Effector memory CD8-positive, alpha-beta T cell (primary cell): ENCODE results near the gene LAMC2.
"Not testable (repeated sequence)": the region's sequence is repeated elsewhere in the genome, so short reads cannot be mapped to it uniquely, and the experiment has no call there.

Experiments used
- ATAC-seq: fragments of 150-1000 bp; cut with Tn5 transposase; replicated peaks from 2 replicates; pipeline ENCODE4 v1.10.0; 2021; ENCODE audit warnings: mild to moderate bottlenecking, moderate library complexity
- DNase-seq, 3 experiments: peaks; one replicate each; pipeline ENCODE4 v3.0.0; 2021
- H3K27ac Mint-ChIP-seq, 2 donors: one replicate each; pipeline ENCODE4 v1.8.0; 2022; ENCODE audit warnings: mild to moderate bottlenecking in 2 of 2, mixed read lengths in 2 of 2, moderate library complexity in 2 of 2
- H3K27me3 Mint-ChIP-seq, 2 donors: one replicate each; pipeline ENCODE4 v1.8.0; 2022; ENCODE audit warnings: mixed read lengths in 2 of 2
- H3K36me3 Mint-ChIP-seq: one replicate; pipeline ENCODE4 v1.8.0; 2022; ENCODE audit warnings: mild to moderate bottlenecking, moderate library complexity, mixed read lengths; ENCODE audit not compliant: insufficient read depth
- H3K4me1 Mint-ChIP-seq, 2 donors: one replicate each; pipeline ENCODE4 v1.8.0; 2022; ENCODE audit warnings: low read depth in 2 of 2, mixed read lengths in 2 of 2
- H3K4me3 Mint-ChIP-seq, 2 donors: one replicate each; pipeline ENCODE4 v1.8.0; 2022; ENCODE audit warnings: mild to moderate bottlenecking in 2 of 2, mixed read lengths in 2 of 2, moderate library complexity in 2 of 2
- H3K9me3 Mint-ChIP-seq, 2 donors: one replicate each; pipeline ENCODE4 v1.8.0; 2022; ENCODE audit warnings: mixed read lengths in 2 of 2

Gene LAMC2

DNA sequence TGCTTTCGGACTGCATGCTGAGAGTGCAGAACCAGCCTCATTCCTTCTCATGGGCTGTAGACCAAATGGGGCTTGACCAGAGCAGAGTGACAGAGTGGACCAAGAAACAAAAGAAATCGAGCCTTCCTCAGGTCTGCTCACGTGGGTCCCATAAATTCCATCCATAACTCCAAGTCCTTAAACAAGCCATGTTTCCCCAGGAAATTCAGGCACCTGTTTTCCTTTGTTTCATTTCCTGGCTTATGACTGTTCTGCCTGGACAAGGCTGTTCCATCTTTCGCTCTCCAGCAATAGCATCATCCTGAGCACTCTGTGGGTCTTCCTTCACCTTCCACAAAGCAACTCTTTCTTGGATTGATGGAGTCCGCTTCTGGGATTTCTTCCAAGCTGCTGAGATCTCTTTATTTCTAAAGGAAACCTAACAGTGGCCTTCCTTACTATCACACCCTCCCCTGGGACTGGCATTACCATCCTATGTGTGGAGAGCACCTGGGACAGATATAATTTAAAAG, 63.9 kb downstream of the LAMC2 start:
- Mint-ChIP-seq H3K36me3 (no peaks in the 10 kb centered on the region), H3K4me3 (no peak overlapping the region), H3K9me3 (peaks cover 0 to 7% of the 10 kb centered on the region in 2 donors), H3K27me3 (peaks cover 29 to 61% of the 10 kb centered on the region in 2 donors), H3K27ac (no peak overlapping the region), H3K4me1 (no peaks in the 10 kb centered on the region)
- no peak for DNase-seq
- ATAC-seq = no peak

DNA sequence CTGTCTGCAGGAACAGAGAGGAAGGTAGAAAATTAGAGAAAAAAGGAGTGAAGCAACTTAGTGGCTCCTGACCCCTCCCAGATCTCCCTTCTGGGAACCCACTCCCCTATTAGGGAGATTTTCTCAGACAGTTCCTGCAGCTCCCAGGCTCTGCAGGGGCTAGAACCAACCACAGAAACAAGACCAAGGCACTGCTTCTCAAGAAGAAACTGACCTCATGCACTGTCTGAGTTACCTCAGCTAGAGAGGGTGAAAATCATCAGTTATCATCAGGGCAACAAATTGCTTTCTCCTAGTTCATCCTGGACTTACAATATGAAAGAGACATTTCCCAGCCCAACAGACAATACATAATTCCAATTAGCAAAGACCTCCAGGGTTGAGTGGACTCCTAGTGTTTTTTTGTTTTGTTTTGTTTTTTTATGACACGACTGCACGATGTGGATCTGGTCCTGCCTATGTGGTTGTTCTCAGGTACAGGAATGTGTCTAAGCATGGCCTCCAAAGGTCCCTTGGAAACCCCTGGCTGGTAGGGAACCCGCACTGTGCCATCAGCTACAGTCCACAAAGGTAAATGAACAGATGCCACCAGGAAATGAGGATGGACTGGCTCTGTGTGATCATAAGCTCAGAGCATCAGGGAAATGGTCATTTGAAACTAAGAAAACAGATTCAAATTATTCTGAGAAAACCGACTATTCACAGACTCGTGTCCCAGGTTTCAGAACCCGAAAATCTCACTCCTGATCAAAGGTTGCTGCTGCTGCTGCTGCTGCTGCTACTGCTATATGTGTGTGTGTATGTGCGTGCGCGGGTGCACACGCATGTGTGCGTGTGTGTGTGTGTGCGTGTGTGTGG, 65.3 kb downstream of the LAMC2 start:
- ATAC-seq = no peak
- peaks cover 0 to 7% of the 10 kb centered on the region in 2 donors for H3K9me3 Mint-ChIP-seq
- no peaks in the 10 kb centered on the region for H3K36me3 Mint-ChIP-seq
- H3K27me3 Mint-ChIP-seq = peaks cover 29 to 51% of the 10 kb centered on the region in 2 donors
- H3K4me1 Mint-ChIP-seq = no peaks in the 10 kb centered on the region
- H3K4me3 Mint-ChIP-seq = no peak overlapping the region
- no peak for DNase-seq
- no peak overlapping the region for H3K27ac Mint-ChIP-seq

DNA sequence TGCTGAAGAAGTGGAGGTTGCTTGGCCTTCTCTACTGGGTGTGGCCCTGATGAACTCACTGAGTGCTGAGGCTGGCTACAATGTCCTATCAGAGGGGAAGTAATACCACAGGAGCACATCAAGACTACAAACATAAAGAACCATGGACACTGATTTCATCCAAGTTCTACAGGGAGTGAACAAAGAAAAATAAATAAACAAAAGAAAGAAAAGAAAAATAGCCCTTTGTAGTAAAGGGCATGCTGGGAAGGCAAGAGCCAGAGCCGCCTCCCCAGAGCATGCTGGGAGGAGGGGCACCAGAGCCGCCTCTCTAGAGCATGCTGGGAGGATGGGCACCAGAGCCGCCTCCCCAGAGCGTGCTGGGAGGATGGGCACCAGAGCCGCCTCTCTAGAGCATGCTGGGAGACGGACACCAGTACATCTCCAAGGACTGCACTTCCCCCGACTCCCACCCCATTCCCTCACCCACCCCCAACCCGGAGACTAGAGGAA, 65.9 kb downstream of the LAMC2 start:
- no peak for ATAC-seq
- no peak for DNase-seq
- H3K27me3 Mint-ChIP-seq = peaks cover 29 to 44% of the 10 kb centered on the region in 2 donors
- no peaks in the 10 kb centered on the region for H3K36me3 Mint-ChIP-seq
- no peak overlapping the region for H3K4me3 Mint-ChIP-seq
- H3K9me3 Mint-ChIP-seq = peaks cover 0 to 7% of the 10 kb centered on the region in 2 donors
- H3K4me1 Mint-ChIP-seq = no peaks in the 10 kb centered on the region
- H3K27ac Mint-ChIP-seq = no peak overlapping the region

DNA sequence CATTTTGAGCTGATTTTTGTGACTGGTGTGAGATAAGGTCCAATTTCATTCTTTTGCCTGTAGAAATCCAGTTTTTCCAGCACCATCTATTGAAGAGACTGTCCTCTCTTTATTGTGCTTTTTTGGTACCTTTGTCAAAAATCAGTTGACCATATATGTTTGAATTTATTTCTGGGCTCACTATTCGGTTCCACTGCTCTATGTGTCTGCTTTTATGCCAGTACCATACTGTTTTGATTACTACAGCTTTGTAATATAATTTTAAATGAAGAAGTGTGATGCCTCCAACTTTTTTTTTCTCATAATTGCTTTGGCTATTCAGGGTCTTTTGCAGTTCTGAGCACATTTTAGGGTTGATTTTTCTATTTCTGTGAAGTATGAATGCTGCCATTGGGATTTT, 69.0 kb downstream of the LAMC2 start:
- no peak overlapping the region for H3K27ac Mint-ChIP-seq
- H3K27me3 Mint-ChIP-seq = peaks cover 23 to 50% of the 10 kb centered on the region in 2 donors
- DNase-seq = no peak
- no peak for ATAC-seq
- no peaks in the 10 kb centered on the region for H3K4me1 Mint-ChIP-seq
- H3K4me3 Mint-ChIP-seq = no peak overlapping the region
- no peaks in the 10 kb centered on the region for H3K36me3 Mint-ChIP-seq
- H3K9me3 Mint-ChIP-seq = peaks cover 0 to 7% of the 10 kb centered on the region in 2 donors

- Mint-ChIP-seq H3K9me3 (no peaks in the 10 kb centered on the region), H3K4me1 (no peaks in the 10 kb centered on the region), H3K27me3 (peaks cover 28 to 61% of the 10 kb centered on the region in 2 donors), H3K27ac (no peak overlapping the region), H3K36me3 (no peaks in the 10 kb centered on the region), H3K4me3 (no peak overlapping the region)
- DNase-seq (no peak), ATAC-seq (no peak)
These were observed 73.9 kb downstream of the LAMC2 start for GRCh38 chr1:183259924-183260323.

DNA sequence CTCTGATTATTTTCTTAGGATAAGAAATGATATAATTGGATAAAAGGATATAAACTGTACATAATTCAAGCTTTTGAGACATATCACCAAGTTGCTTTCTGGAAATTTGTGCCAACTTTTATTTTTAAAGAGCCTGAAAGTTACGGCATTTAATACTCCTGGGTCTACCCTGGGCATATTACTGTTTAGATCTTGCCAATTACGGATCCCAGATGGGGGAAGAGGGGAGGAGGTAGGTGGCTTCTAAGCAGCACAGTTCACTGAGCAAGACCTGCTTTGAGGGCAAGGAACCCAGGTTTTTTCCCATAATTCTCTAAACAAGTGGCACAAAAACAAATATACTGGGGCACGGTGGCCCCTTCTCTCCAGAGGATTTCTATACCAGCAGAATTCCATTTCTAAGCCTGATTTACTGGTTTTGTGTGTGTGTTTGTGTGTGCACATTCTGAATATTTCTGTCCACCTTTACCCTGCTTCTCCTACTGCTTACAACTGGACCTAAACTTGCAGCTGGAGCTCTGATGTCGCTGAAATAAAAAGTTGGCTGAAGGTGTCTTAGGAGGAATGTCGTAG, 76.7 kb downstream of the LAMC2 start:
- peaks cover 46 to 81% of the 10 kb centered on the region in 2 donors for H3K27me3 Mint-ChIP-seq
- H3K4me1 Mint-ChIP-seq = no peaks in the 10 kb centered on the region
- ATAC-seq (no peak), DNase-seq (no peak)
- no peak overlapping the region for H3K4me3 Mint-ChIP-seq
- H3K9me3 Mint-ChIP-seq = no peaks in the 10 kb centered on the region
- H3K27ac Mint-ChIP-seq = no peak overlapping the region
- no peaks in the 10 kb centered on the region for H3K36me3 Mint-ChIP-seq

DNA sequence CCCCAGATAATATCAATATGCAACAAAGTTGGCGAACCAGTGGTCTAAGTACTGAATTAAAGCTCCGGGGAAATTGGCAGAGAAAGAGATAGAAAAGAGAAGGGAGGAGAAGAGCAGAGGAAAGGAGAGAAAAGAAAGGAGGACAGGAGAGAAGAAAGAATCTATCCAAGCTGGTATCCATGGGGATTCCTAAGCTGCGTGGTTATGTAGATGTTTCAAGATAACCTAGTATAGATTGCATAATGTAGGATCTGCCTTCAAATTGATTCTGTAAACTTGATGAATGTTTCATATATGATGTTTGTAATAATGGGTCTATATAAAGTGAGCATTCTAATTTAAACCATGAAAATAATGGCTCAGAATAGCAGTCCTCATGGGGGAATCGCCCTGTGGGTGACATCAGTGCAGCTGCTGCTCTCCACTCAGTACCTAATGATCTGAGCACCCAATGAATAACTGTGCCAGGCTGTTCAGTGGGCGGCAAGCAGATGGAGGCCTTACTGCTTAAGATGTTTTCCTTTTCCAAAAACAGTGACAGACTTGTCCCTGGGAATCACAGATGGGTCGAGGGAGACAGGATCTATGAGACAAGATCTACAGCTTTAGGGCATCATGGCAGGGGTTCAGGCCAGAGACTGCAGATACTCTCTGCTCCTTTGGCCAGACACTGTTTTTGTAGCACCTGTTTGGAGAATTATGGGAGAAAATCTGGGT, 78.0 kb downstream of the LAMC2 start:
- Mint-ChIP-seq H3K27ac (no peak overlapping the region), H3K4me3 (no peak overlapping the region), H3K4me1 (no peaks in the 10 kb centered on the region), H3K9me3 (no peaks in the 10 kb centered on the region), H3K36me3 (no peaks in the 10 kb centered on the region), H3K27me3 (peaks cover 48 to 74% of the 10 kb centered on the region in 2 donors)
- ATAC-seq (no peak), DNase-seq (no peak)

DNA sequence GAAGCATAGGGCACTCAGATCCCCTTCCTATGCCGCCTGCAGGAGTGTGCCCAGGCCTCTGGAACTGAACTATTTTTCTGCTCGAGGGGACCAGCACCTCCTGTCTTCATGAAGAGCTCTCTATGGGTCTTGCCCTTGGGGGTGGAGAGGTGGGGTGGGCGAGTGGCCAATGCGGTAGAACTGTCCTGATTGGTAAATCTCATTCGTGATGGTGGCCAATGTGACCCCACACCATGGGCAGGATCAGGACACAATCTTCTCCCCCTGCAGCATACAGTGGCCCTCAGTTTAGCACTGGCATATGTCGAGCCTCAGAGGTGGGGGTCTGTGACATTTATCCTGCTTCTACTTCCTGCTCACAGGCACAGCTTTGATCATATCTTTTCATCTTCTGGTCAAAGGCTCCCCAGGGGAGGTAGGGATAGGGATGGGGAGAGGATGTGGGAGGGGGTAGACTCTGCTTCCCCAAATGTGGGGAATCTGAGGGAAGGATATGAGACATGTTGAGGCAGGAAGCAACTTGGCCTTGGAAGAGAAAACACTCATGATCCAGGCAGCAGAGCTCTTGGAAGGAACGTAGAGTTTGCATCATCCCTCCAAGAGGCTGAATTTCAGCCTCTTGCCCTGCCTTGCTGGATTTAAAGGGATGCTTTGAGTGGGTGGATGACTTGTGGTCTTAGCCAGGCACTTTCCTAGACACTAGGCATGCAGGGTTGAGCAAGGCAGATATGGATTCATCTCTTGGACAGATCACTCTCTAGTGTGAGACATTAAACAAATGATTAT, 81.8 kb downstream of the LAMC2 start:
- Mint-ChIP-seq H3K9me3 (no peaks in the 10 kb centered on the region), H3K27ac (no peak overlapping the region), H3K27me3 (peaks cover 46 to 51% of the 10 kb centered on the region in 2 donors), H3K4me1 (no peaks in the 10 kb centered on the region), H3K4me3 (no peak overlapping the region), H3K36me3 (no peaks in the 10 kb centered on the region)
- DNase-seq (no peak), ATAC-seq (no peak)

DNA sequence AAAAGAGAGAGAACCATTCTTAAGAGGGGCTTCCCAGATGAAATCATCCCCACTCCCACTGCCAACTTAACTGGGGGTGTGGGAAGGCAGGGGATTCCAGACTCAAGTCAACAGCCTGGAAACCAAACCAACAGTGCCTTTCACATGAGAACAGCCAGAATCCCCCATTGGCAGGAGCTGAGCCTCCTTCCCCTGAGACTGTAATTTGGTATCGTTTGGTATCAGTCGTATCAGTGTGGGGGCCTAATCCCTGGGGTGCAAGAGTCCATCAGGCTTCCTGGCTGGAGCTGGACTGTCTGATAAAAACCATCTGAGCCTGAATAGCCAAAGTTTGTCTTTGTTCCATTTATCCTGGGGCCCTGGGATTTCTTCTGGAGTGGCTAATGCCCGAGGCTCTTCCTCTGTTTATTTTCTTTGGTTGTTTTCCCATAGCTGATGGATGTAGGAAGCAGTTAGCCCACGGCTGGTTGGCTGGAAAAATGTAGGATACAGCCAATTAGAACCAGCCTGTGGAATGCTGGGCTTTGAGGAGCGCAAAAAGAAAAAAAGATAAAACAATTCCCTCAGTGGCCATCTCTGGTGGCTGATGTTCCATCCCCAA, 84.6 kb downstream of the LAMC2 start:
- peaks cover 40 to 41% of the 10 kb centered on the region in 2 donors for H3K27me3 Mint-ChIP-seq
- DNase-seq (no peak), ATAC-seq (no peak)
- no peak overlapping the region for H3K27ac Mint-ChIP-seq
- no peaks in the 10 kb centered on the region for H3K36me3 Mint-ChIP-seq
- no peak overlapping the region for H3K4me3 Mint-ChIP-seq
- no peaks in the 10 kb centered on the region for H3K9me3 Mint-ChIP-seq
- no peaks in the 10 kb centered on the region for H3K4me1 Mint-ChIP-seq

DNA sequence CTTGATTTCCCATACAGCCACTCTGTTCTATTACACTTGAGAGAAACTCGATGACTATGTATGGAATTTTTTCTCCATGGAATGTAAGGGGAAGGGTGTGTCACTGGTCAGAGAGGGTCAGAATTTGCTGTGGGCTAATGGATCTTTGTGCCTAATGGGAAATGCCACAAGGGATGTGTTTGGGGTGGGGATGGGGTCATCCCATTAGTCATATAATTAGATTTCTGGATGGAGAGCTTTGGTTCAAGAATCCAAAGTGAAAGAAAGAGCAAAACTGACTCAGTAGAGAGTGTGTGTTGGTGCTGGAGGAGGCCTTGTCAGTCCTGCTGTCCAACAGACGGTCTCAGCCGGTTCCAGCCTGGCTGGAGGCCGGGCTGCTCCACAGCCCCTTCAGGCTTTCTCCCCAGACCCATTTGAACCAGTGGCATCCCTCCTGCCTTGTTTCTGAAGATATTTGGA, 86.4 kb downstream of the LAMC2 start:
- Mint-ChIP-seq H3K4me3 (no peak overlapping the region), H3K4me1 (no peaks in the 10 kb centered on the region), H3K27ac (no peak overlapping the region), H3K36me3 (no peaks in the 10 kb centered on the region), H3K27me3 (peaks cover 25 to 27% of the 10 kb centered on the region in 2 donors), H3K9me3 (no peaks in the 10 kb centered on the region)
- DNase-seq (no peak), ATAC-seq (no peak)

GRCh38 chr1:183273300-183273699, 87.2 kb downstream of the LAMC2 start:
- no peak overlapping the region for H3K4me3 Mint-ChIP-seq
- no peaks in the 10 kb centered on the region for H3K36me3 Mint-ChIP-seq
- no peaks in the 10 kb centered on the region for H3K4me1 Mint-ChIP-seq
- H3K27ac Mint-ChIP-seq = no peak overlapping the region
- DNase-seq (no peak), ATAC-seq (no peak)
- no peaks in the 10 kb centered on the region for H3K9me3 Mint-ChIP-seq
- H3K27me3 Mint-ChIP-seq = peaks cover 17 to 21% of the 10 kb centered on the region in 2 donors

DNA sequence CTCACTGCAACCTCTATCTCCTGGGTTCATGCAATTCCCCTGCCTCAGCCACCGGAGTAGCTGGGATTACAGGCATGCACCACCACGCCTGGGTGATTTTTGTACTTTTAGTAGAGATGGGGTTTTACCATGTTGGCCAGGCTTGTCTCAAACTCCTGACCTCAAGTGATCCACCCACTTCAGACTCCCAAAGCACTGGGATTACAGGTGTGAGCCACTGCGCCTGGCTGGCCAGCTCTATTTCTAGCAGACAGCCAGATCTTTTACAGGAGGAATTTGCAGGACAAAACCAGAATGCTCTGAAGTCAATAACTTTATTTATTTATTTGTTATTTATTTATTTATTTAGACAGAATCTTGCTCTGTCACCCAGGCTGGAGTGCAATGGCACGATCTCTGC, 87.9 kb downstream of the LAMC2 start:
- not testable (repeated sequence) for H3K9me3 Mint-ChIP-seq, H3K4me3 Mint-ChIP-seq, H3K27ac Mint-ChIP-seq, H3K36me3 Mint-ChIP-seq, H3K4me1 Mint-ChIP-seq, DNase-seq, ATAC-seq
- H3K27me3 Mint-ChIP-seq = peaks cover 15 to 19% of the 10 kb centered on the region in 2 donors
